Thoracic aorta (tissue), 2 donors: ENCODE measurements around the gene STAB2. TPM values are rescaled to one million over a fixed set of nuclear protein-coding genes. Genes with fewer than 3 reads are reported as not detected.

Experiments
- ATAC-seq: fragments of 150-250 bp; one replicate; pipeline ENCODE4 v1.8.0; 2017; ENCODE audit warnings: low read depth; ENCODE audit not compliant: insufficient number of reproducible peaks, low FRiP score
- DNase-seq: peaks from one replicate; pipeline ENCODE4 v3.0.0-alpha.2; 2020; ENCODE audit warnings: low spot score
- H3K27ac ChIP-seq, 2 donors: fragments of 200-600 bp; sonication (generic); 1 replicate in 1 of 2; 2 replicates in 1 of 2; pipeline ENCODE4 v1.5.1; 2016; ENCODE audit warnings: mild to moderate bottlenecking in 2 of 2, moderate library complexity in 2 of 2
- H3K27me3 ChIP-seq: fragments of 200-600 bp; sonication (generic); replicated peaks from 2 replicates; pipeline ENCODE4 v1.6.0; 2016; ENCODE audit warnings: mild to moderate bottlenecking; ENCODE audit not compliant: insufficient read depth
- H3K36me3 ChIP-seq: fragments of 200-600 bp; sonication (generic); one replicate; pipeline ENCODE4 v1.5.1; 2016
- H3K4me1 ChIP-seq, 2 donors: fragments of 200-600 bp; sonication (generic); 1 replicate in 1 of 2; 2 replicates in 1 of 2; pipeline versions ENCODE4 v1.5.1 to v1.6.0; 2016; ENCODE audit warnings: low read depth in 2 of 2, mild to moderate bottlenecking in 1 of 2; ENCODE audit not compliant: control insufficient read depth in 1 of 2
- H3K4me3 ChIP-seq: fragments of 200-600 bp; sonication (generic); 2 replicates; pipeline ENCODE4 v1.5.1; 2016; ENCODE audit warnings: mild to moderate bottlenecking
- H3K9me3 ChIP-seq: fragments of 200-600 bp; sonication (generic); 2 replicates; pipeline ENCODE4 v1.5.1; 2016
- CTCF ChIP-seq: fragments of 200-600 bp; sonication (generic); IDR thresholded peaks from one replicate; pipeline ENCODE4 v1.5.1; 2019; ENCODE audit warnings: antibody characterized with exemption
- total RNA-seq, 2 donors: library from RNA; depleted of rRNA; stranded (reverse); fragments of >200 nt; gene quantifications; one replicate each; pipeline versions ENCODE4 v1.1.0 to v1.2.3, GENCODE V29; 2016

Gene STAB2
- total RNA-seq, 2 donors from 2014 or later, result not detected

- Histone ChIP-seq H3K27ac (no peak overlapping the region), H3K4me1 (no peaks in the 10 kb centered on the region), H3K27me3 (no peaks in the 10 kb centered on the region), H3K9me3 (peaks cover 12% of the 10 kb centered on the region), H3K36me3 (no peaks in the 10 kb centered on the region), H3K4me3 (no peak overlapping the region)
- no peak for DNase-seq
- ATAC-seq, result no peak
- no peak for TF ChIP-seq CTCF
Measured at GRCh38 chr12:103637021-103637420, 49.9 kb downstream of the STAB2 start.

GRCh38 chr12:103637429-103637828 lies 50.4 kb downstream of the STAB2 start:
- Histone ChIP-seq H3K4me3 (no peak overlapping the region), H3K27ac (no peak overlapping the region), H3K36me3 (no peaks in the 10 kb centered on the region), H3K4me1 (no peaks in the 10 kb centered on the region), H3K27me3 (no peaks in the 10 kb centered on the region), H3K9me3 (peaks cover 8% of the 10 kb centered on the region)
- TF ChIP-seq CTCF, result no peak
- DNase-seq (no peak), ATAC-seq (no peak)

- Histone ChIP-seq H3K4me1 (no peaks in the 10 kb centered on the region), H3K36me3 (no peaks in the 10 kb centered on the region), H3K4me3 (no peak overlapping the region), H3K27me3 (no peaks in the 10 kb centered on the region), H3K9me3 (peaks cover 4% of the 10 kb centered on the region), H3K27ac (no peak overlapping the region)
- no peak for ATAC-seq
- TF ChIP-seq CTCF, result no peak
- no peak for DNase-seq
Measured at GRCh38 chr12:103639983-103640382, 52.9 kb downstream of the STAB2 start.

- no peaks in the 10 kb centered on the region for H3K4me1 ChIP-seq
Measured at GRCh38 chr12:103640410-103640809, 53.3 kb downstream of the STAB2 start.

DNA sequence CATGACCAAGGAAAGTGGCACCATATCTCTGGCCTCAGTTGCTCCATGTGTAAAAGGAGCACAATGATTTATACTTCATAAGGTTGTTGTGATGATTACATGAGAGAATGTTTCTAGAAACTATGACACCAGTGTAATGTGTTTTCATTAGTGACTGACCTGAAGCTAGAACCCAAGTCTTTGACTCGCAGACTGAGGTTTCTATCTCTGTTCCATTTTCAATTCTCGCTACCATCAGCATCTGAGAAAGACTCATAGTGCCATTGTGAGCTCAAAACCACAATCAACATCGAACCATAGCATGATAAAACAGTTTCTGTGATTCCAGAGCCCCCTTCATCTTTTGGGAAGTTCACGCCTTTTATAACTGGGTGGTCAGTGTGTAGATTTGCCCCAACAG lies 53.8 kb downstream of the STAB2 start:
- Histone ChIP-seq H3K36me3 (no peaks in the 10 kb centered on the region), H3K27me3 (no peaks in the 10 kb centered on the region), H3K4me3 (no peak overlapping the region), H3K9me3 (no peaks in the 10 kb centered on the region), H3K4me1 (no peaks in the 10 kb centered on the region), H3K27ac (no peak overlapping the region)
- ATAC-seq, result no peak
- TF ChIP-seq CTCF, result no peak
- DNase-seq, result no peak

More at GRCh38 chr12:103640410-103640809, 53.3 kb downstream of the STAB2 start:
- peaks cover under 1% of the 10 kb centered on the region for H3K9me3 ChIP-seq
- no peaks in the 10 kb centered on the region for H3K36me3 ChIP-seq
- no peak overlapping the region for H3K4me3 ChIP-seq
- no peak overlapping the region for H3K27ac ChIP-seq
- no peaks in the 10 kb centered on the region for H3K27me3 ChIP-seq
- TF ChIP-seq CTCF, result no peak
- ATAC-seq, result no peak
- DNase-seq, result no peak
